RWPE2 (cell line): ENCODE results near the gene MPND.
A peak's percentile ranks its signal among the peaks of the same experiment; 100 is the strongest.

Experiments used
- ATAC-seq: fragments of 200-7000 bp; cut with Tn5 transposase; 3 replicates; pipeline ENCODE4 v1.9.1; 2021; ENCODE audit warnings: low read depth
- DNase-seq: peaks from one replicate; pipeline ENCODE4 v3.0.0-alpha.2; 2020; ENCODE audit warnings: low spot score
- H3K27ac ChIP-seq: fragments of 450-650 bp; 2 replicates; pipeline ENCODE4 v1.5.1; 2017; ENCODE audit warnings: mild to moderate bottlenecking; ENCODE audit not compliant: poor library complexity, severe bottlenecking
- H3K27me3 ChIP-seq: fragments of 250-450 bp; sonication (Bioruptor Pico); 2 replicates; pipeline ENCODE4 v1.5.1; 2021; ENCODE audit warnings: mild to moderate bottlenecking, moderate library complexity; ENCODE audit not compliant: insufficient read depth, poor library complexity, severe bottlenecking
- H3K36me3 ChIP-seq: fragments of 250-450 bp; sonication (Bioruptor Pico); 2 replicates; pipeline ENCODE4 v1.5.1; 2020; ENCODE audit warnings: low read depth, mild to moderate bottlenecking, moderate library complexity
- H3K4me1 ChIP-seq: fragments of 250-450 bp; sonication (Bioruptor Pico); 2 replicates; pipeline ENCODE4 v1.5.1; 2021; ENCODE audit warnings: mild to moderate bottlenecking, moderate library complexity; ENCODE audit not compliant: insufficient read depth, poor library complexity, severe bottlenecking
- H3K4me3 ChIP-seq: fragments of 250-450 bp; sonication (Bioruptor Pico); 2 replicates; pipeline ENCODE4 v1.5.1; 2021; ENCODE audit warnings: mild to moderate bottlenecking, moderate library complexity; ENCODE audit not compliant: severe bottlenecking
- H3K9me3 ChIP-seq: fragments of 250-450 bp; sonication (Bioruptor Pico); 2 replicates; pipeline ENCODE4 v1.5.1; 2021; ENCODE audit warnings: mild to moderate bottlenecking, moderate library complexity; ENCODE audit not compliant: severe bottlenecking
- TF ChIP-seq, protein P1 (sequence below): fragments of 450-650 bp; IDR thresholded peaks from one replicate; pipeline ENCODE4 v1.5.1; 2017; ENCODE audit warnings: mild to moderate bottlenecking, moderate library complexity; ENCODE audit not compliant: poor library complexity, severe bottlenecking

MPND gene

DNA sequence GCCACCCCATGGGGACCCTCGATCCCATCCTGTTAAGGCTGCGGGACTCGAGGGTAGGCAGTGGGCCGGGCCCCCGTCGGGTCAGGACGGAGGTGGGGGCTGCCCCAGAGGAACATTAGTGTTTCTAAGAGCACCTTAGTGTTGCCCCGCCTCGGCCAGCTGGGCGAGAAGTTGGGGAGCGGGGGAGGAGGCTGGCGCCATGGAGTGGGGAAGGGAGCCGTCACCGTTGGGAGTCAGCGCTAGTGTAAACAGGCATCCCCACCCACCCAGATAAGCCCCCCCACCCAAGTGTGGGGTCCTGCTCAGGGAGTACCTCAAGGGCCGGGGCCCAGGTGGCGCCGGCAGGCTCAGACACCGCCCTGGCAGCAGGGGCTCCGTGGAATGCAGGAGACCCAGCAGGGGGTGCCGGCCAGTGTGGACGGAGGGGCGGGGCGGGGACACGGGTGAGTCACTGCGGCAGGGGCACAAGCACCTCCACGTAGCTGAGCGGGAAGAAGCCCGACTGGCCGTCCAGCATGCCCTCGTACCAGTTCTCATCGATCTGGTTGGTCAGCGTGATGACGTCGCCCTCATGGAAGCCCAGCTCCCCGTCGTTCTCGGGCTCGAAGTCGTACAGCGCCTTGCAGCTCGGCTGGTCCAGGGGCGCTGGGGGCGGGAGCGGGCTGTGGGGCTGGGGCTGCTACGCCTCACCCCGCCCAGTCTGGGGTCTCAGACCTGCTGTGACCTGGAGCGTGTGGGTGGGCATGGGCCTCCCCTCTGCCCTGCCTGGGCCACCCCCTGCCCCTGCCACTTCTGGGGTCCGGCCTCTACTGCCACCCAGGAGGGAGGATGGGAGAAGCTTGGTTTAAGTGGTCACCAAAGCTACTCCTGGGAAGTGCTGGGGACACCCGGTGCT is 18.0 kb downstream of the MPND start:
- Histone ChIP-seq H3K9me3 (no peaks in the 10 kb centered on the region), H3K36me3 (peaks cover 54% of the 10 kb centered on the region), H3K27me3 (no peaks in the 10 kb centered on the region), H3K4me1 (no peaks in the 10 kb centered on the region), H3K27ac (no peak overlapping the region), H3K4me3 (no peak overlapping the region)
- DNase-seq (peak; percentile 50), ATAC-seq (no peak)
- TF ChIP-seq, protein P1, sequence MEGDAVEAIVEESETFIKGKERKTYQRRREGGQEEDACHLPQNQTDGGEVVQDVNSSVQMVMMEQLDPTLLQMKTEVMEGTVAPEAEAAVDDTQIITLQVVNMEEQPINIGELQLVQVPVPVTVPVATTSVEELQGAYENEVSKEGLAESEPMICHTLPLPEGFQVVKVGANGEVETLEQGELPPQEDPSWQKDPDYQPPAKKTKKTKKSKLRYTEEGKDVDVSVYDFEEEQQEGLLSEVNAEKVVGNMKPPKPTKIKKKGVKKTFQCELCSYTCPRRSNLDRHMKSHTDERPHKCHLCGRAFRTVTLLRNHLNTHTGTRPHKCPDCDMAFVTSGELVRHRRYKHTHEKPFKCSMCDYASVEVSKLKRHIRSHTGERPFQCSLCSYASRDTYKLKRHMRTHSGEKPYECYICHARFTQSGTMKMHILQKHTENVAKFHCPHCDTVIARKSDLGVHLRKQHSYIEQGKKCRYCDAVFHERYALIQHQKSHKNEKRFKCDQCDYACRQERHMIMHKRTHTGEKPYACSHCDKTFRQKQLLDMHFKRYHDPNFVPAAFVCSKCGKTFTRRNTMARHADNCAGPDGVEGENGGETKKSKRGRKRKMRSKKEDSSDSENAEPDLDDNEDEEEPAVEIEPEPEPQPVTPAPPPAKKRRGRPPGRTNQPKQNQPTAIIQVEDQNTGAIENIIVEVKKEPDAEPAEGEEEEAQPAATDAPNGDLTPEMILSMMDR = no peak

- TF ChIP-seq, protein P1 = no peak
- H3K27ac ChIP-seq = no peak overlapping the region
- H3K27me3 ChIP-seq = no peaks in the 10 kb centered on the region
- no peaks in the 10 kb centered on the region for H3K9me3 ChIP-seq
- ATAC-seq (no peak), DNase-seq (peak; percentile 45)
- H3K4me3 ChIP-seq = no peak overlapping the region
- H3K36me3 ChIP-seq = peaks cover 54% of the 10 kb centered on the region
- no peaks in the 10 kb centered on the region for H3K4me1 ChIP-seq
These were observed 18.9 kb downstream of the MPND start for GRCh38 chr19:4362101-4362828.

DNA sequence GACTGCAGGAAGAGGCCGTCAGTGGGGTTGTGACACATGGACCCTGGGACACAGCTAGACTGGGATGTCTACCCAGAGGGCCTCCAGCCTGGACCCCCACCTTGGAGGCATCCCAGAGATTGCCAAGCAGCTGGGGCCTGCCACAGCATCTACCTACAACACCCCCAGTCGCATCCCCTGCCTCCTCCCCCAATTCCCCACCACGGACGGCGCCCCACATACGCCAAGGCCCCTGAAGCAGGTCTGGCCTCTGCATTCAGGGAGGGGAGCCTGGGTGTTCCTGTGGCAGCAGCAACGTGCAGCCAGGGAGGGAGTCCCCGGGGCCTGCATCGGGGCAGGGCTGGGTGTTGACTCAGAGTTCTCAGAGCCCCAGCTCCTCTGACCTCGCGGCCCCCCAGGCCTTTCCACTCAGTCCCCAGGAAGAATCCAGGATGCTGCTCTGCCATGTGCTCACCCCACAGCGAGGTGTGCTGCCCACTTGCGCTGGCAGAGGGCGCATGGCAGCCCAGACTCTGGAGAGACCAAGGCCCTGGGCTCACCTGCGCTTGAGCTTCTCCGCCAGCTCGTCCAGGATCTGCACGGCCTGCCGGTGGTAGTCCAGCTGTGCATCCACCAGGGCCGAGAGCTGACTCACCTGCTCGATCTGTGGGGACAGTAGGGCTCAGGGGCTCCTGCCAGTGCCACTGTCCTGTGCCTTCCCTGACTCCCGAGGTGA is 19.6 kb downstream of the MPND start:
- Histone ChIP-seq H3K4me1 (no peaks in the 10 kb centered on the region), H3K27me3 (no peaks in the 10 kb centered on the region), H3K4me3 (no peak overlapping the region), H3K9me3 (no peaks in the 10 kb centered on the region), H3K27ac (no peak overlapping the region), H3K36me3 (peaks cover 59% of the 10 kb centered on the region)
- ATAC-seq = peak; percentile 44
- TF ChIP-seq, protein P1 = peak; percentile 30
- peak; percentile 66 for DNase-seq

DNA sequence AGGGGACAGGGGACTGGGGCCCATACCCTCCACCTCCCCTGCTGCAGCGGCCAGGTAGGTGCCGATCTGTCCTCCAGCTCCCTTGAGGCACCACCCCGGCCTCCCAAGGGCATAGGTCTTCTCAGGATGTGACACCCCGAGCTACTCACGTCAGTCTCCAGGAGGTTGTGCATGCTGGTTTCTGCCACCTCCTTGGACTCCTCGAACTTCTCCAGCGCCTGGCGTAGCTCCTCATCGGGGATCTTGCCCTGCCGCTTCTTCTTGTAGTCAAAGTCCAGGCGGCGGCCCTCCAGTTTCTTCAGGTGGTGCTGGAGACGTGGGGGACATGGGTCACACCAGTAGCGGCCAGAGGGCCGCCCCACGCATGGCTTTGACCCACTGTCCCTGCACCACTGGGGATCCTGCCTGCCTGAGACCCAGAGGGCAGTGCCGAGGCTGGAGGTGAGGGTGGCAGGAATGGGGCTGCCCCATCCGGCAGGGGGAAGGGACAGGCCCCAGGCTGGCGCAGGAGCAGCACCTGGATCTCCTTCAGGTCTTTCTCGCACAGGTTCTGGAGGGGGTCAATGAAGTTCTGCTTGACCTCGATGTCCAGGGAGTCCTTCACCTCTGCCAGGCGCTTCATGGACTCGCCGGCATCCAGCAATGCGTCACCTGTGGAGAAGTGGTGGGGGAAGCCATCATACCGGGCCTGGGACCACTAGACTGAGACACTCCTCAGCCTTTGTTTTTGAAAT is 20.4 kb downstream of the MPND start:
- Histone ChIP-seq H3K27ac (no peak overlapping the region), H3K4me1 (peaks cover 5% of the 10 kb centered on the region), H3K27me3 (no peaks in the 10 kb centered on the region), H3K36me3 (peaks cover 60% of the 10 kb centered on the region), H3K4me3 (no peak overlapping the region), H3K9me3 (no peaks in the 10 kb centered on the region)
- ATAC-seq (no peak), DNase-seq (peak; percentile 52)
- TF ChIP-seq, protein P1 = no peak
